ES-I3 (cell line): ENCODE measurements around the gene ZNF202.

Source experiments
- H3K36me3 ChIP-seq: 2 replicates; pipeline ENCODE4 v1.6.1; 2013; ENCODE audit warnings: mild to moderate bottlenecking, low read length, control low read depth, moderate library complexity; ENCODE audit not compliant: insufficient read depth
- H3K4me1 ChIP-seq: 2 replicates; pipeline ENCODE4 v1.6.1; 2013; ENCODE audit warnings: mild to moderate bottlenecking, control low read depth, low read length; ENCODE audit not compliant: insufficient read depth
- H3K9ac ChIP-seq: 2 replicates; pipeline ENCODE4 v1.6.1; 2013; ENCODE audit warnings: low read depth, mild to moderate bottlenecking, low read length, moderate library complexity
- H3K9me3 ChIP-seq: 2 replicates; pipeline ENCODE4 v1.6.1; 2013; ENCODE audit warnings: mild to moderate bottlenecking, low read length, moderate library complexity; ENCODE audit not compliant: control insufficient read depth, insufficient read depth

ZNF202 gene

DNA sequence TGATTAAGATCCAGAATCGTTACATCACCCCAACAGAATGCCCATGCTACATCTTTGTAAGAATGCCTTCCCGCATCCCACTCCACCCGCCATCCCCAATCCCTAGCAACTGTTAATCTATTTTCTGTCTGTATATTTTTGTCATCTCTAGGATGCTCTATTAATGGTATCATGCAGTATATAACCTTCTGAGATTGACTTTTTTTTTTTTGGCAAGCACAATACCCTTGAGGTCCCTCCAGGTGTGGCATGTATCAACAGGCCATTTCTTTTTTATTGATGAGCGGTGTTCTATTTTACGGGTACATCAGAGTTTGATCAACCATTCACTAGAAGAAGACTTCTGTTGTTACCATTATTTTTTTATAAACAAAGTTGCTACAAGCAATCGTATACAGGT lies 56.9 kb downstream of the ZNF202 start:
- Histone ChIP-seq H3K36me3 (no peaks in the 10 kb centered on the region), H3K9me3 (no peaks in the 10 kb centered on the region), H3K4me1 (0 out of 2 replicates have a peak, but pooled peaks cover 5% of the 10 kb centered on the region), H3K9ac (no peak overlapping the region)

GRCh38 chr11:123683428-123684170 lies 57.9 kb downstream of the ZNF202 start:
- H3K9me3 ChIP-seq, result no peaks in the 10 kb centered on the region
- 0 out of 2 replicates have a peak, but pooled peaks cover 5% of the 10 kb centered on the region for H3K4me1 ChIP-seq
- H3K36me3 ChIP-seq, result no peaks in the 10 kb centered on the region
- no peak overlapping the region for H3K9ac ChIP-seq

DNA sequence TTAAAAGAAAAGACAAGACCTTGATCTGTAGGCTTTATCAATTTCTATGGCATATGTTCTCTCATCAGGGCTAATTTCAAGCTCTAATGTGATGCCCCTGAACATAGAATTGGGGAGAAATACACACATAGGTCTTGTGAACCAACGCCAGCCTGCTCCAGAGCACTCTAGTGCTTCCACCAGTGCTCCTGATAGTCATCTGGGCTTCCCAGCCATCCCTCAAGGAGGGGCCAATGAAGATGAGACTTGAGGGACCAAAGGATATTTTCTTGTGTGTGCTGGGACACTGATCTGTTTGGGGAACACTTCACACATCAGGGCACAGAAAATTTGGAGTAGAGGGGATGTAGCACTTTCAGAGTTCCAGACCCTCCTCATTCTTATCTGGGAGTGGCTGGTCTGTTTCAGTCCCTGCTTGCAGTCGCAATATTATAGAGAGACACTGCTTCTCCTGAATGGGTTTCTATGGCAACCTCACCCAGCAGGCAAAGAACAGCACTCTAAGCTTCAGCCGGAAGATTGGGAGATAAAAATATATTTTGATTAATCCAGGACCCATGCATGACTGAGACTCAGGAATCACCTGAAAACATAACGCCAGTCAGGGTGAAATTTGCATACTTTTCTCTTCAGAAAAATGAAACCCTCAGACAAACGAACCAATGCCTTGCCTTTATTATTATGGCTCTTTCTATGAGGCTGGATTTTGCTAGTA lies 58.6 kb downstream of the ZNF202 start:
- Histone ChIP-seq H3K4me1 (0 out of 2 replicates have a peak, but pooled peaks cover 5% of the 10 kb centered on the region), H3K9ac (no peak overlapping the region), H3K36me3 (no peaks in the 10 kb centered on the region), H3K9me3 (no peaks in the 10 kb centered on the region)

- H3K4me1 ChIP-seq, result 0 out of 2 replicates have a peak, but pooled peaks cover 5% of the 10 kb centered on the region
- no peaks in the 10 kb centered on the region for H3K36me3 ChIP-seq
- H3K9me3 ChIP-seq, result peaks cover under 1% of the 10 kb centered on the region; the same call in 1 of the 2 replicates
- H3K9ac ChIP-seq, result no peak overlapping the region
Observed at GRCh38 chr11:123681030-123681429, 60.4 kb downstream of the ZNF202 start.

GRCh38 chr11:123678246-123678645 lies 63.2 kb downstream of the ZNF202 start:
- Histone ChIP-seq H3K4me1 (no peaks in the 10 kb centered on the region), H3K36me3 (no peaks in the 10 kb centered on the region), H3K9ac (no peak overlapping the region), H3K9me3 (peaks cover 6% of the 10 kb centered on the region; the same call in 1 of the 2 replicates)

- H3K4me1 ChIP-seq, result no peaks in the 10 kb centered on the region
- no peak overlapping the region for H3K9ac ChIP-seq
- H3K36me3 ChIP-seq, result no peaks in the 10 kb centered on the region
- H3K9me3 ChIP-seq, result peaks cover 6% of the 10 kb centered on the region; the same call in 1 of the 2 replicates
Observed at GRCh38 chr11:123677510-123677909, 64.0 kb downstream of the ZNF202 start.

GRCh38 chr11:123674297-123674696 lies 67.2 kb downstream of the ZNF202 start:
- peaks cover 6% of the 10 kb centered on the region; the same call in 1 of the 2 replicates for H3K9me3 ChIP-seq
- no peak overlapping the region for H3K9ac ChIP-seq
- H3K36me3 ChIP-seq, result no peaks in the 10 kb centered on the region
- no peaks in the 10 kb centered on the region for H3K4me1 ChIP-seq
